ENCODE results near the gene COL5A1.

The COL5A1 gene

DNA sequence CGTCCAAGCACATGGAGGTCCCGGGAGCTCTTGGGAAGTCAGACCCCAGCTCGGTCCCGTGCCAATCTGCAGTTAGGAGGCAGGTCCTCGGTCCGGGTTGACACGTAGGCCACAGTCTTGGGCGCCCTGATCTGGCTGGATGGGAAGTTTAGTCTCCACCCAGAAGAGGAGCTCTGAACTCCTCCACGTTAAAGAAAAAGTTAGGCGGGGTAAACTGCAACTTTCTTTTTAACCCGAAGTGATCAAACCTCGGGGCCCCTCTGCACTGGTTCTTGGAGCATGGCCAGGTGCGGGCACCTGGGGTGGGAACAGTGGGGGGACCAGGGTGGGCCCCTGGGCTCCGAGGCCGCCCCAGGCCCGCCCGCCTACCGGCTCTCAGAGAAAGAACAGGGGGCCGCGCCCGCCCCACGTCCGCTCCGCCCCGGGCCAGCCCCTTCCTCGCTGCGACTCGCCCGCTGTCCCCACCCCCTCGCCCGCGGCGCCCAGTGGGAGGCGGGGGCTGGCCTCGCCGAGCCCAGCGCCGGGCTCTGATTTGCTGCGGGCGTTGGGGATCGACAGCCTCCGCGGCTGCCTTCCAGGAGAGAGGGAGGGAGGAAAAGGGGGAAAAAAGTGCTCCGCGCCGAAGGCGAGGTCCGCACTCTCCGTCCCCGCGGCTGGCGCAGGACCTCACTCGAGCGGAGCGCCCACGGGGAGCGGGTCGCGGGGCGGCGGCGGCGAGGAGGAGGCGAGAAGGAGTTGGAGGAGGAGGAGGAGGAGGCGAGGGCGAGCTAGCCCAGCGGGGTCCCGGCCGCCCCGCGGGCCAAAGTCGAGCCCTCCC, at the start of gene COL5A1:
Gene COL5A1, plus strand, starts transcription at position 631 of the 817 bp plus-strand sequence. CDS start 385 bp downstream, outside the sequence.
- DNase-seq: peak; percentile 5 to 6

DNA sequence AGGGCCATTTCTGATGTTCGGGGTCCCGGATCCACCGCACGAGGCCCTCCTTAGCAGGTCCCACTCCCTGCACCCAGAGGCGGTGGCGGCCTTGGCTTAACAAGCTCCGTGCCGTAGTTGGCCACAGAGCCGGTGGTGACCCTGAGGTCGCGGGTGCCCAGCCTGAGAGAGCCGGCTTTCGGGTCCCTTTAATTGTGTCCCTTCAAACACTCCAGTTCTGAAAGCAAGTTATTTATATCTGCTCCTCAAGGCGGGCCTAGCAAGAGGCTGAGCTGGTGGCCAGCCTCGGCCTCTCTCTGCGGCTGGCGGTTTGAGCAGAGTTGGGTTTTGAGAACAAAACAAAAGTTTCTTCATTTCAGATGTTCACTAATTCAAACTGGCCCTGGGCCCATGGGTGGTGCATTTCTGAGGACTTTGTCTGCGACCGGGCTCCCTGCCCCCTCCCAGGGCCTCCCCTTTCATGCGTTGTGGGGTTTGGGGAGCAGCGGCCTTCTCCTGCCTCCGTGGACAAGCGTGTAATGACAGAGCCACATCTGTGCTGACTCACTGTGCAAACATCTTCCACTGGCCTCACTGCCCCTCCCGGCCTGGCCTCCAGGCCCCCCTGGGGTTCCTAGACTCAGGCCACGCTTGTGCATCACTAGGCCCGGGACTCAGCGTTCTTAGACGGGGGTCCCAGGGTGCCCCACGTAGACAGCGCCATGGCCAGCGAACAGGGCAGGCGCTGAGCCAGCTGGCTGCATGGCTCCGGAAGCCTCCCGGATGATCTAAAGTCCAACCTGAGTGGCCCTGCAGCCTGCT, 49.4 kb upstream of the COL5A1 start:
- DNase-seq: no peak

DNA sequence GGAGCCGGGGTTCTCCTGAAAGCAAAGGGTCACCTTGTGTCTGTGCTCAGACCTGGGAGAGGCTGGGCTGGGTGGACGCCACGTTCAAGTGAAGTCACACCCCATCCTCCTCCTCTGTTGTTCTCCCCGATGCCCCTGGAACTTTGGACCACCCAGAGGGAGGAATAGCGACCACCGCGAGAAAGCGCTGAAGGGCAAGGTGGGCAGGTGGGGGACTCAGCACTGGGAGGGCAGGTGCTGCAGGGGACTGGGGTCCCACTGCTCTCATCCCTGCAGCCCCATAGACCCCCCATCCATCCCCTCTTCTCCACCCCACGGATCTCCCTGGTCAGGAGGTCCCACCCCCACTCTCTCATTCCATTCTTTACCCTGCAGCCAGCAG, 48.8 kb upstream of the COL5A1 start:
- DNase-seq: no peak

DNA sequence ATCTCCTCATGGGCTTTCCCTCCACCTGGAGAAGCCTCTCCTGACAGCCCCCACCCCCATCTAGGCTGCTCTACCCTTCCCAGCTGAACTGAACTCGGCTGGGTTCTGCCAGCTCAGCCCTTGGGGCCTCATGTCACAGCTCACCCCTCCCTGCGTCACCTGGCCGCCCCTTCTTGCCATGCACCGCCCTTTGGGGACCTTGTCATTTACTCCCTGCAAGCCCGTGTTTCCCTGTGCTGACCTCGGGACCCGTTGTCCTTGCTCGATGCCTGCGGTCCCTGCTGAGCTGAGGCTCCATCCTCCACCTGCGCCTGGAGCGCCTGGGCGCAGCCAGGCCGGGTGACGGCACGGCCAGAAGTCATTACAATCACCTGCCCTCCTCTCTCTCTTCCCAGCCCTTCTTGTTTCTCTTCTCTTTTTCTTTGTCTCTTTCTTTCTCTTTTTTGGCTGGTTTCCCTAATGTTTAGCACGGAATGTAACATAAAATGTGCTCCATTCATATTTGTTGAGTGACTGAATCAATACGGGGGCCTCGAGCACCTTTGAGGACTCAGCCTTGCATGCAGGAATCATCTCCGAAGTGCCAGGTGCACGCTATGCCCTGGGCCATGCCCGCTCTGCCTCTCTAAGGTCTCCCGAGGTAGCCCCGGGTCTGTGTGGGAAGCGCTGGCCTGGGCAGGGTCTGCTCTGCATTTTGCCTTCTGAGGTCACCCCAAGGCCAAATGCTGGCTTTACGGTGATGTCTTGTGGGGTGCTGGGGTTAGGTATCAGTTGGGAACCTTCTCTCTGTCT, 48.1 kb upstream of the COL5A1 start:
- no peak for DNase-seq

DNA sequence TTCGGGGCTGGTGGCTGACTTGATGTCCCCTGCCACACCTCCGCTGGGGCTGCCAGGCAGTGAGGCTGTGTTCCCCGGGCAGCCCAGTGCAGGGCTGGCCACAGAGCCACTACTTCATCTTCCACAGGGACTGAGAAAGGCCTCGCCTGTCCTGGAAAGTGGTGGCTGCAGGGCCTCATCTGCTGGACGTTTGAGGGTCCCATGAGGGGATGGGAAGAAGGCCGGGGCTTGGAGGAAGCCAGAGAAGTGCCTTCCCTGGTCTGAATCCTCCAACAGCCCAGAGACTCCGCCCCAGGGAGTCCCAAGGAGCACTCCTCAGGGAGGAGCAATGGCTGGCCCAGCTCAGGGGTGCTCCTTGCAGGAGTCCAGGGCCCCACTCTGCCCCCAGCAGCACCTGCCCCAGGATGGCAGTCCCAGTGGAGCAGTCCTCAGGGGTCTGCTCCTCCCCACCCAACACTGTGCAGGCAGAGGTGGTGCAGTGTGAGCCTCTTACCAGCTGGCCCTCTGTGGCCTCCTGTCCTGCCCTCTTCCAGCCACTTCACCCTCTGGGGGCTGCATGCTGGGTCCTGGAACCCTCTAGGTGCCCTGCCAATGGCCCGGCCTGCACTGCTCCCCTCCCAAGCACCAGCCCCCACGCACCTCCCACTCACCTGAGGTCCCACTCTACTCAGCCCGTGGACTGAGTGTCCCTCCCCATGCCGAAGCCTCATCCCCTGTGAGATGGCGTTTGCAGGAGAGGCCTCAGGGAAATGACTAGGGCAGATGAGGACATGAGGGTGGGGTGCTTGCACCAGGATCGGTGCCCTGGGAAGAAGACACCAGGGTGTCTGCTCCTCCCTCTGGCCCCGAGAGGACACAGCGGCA, 47.3 kb upstream of the COL5A1 start:
- no peak for DNase-seq

DNA sequence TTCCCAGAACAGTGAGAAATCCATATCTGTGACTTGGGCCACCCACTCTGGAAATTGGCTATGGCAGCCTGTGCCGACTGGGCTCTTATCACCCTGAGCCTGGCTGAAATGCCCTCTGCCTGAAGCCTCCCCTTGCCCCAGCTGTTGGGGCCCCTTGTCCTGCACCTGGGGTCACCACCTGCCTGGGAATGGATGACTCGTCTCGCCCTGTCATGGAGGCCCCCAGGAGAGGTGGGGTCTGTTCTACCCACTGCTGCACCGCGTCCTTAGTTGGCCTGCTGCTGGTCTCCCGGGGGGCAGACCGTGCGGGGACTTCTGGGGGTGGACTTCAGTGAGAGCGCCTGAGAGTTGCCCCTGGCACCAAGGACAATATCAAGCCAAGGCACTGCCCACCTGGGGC, 46.6 kb upstream of the COL5A1 start:
- DNase-seq: no peak

DNA sequence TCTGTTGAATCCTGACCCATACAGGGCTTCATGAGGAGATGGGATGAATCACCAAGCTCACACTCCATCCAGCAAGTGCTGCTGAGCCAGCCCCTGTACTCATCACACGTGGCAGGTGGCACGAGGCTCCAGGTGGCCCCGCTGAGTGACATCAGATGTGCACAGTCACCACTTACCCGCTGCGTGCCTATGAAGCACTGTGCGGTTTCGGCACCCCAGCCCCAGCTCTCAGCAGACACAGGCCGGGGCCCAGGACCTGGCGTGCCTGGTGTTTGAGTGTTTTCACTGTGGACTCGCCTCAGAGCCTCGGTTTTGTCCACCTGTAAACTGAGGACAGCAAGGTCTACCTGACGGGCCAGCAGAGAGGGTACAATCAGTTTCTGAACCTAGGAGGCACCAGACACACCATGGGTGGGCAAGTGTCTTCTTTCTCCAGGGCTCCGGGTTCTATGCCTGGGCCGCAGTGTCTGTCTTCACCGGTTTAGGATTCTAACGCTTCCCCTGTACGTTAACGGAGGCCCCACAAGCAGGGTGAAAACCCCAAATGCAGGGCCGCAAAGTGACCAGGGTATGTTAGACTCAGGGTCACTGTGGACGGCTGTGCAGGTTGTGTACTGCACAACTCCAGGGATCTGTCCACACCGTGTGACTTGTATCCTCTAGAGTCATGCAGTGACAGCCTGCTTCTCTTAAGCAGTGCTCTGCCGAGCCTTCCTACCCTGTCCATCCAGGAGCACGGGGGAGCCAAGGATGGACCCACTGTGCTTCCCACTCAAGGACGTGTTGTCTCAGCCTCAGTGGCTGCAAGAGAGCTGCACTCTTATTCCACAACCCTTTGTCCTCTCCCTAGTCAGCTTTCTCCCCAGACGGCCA, 44.3 kb upstream of the COL5A1 start:
- DNase-seq: no peak

DNA sequence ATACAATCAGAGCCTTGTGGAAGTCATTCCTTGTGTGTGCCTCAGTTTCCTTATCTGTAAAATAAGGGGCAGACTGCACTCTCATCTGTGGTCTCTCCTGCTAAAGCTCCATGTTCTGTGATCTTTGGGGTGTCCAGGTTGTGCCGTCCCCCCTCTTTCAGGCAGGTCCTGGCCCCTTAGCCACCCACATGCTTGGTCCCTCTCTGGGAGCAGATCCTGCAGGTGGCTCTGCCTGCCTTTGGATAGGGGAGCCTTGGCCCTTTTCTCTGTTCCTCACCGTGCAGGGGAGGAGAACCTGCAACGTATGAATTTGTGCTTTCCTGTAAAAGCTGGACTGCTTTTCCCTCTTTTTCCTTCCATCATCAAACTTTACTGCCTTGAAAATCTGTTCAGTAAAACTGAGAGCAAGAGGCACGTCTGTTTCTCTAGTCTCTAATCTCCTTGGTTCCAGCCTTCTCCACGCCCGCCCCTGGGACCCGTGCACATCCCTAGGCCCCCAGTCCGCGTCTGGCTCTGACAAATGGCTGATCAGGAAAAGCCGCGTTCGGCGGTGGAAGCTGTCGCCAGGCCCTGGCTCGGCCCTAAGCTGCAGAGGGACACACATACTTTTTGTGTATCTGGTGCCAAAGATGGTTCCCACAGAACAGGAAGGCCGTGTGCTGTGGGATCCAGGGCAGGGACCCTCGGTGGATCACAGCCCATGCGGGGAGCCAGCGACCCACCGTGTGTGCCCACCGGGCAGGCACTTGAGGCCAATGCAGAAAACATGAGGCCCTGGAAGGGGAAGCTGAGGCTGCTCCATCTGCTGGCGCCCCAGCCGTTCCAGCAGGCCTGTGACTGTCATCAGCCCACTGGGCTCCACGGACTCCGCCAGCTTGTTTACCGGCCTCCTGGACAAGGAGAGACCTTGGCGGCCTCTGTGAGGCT, 43.4 kb upstream of the COL5A1 start:
- DNase-seq: no peak

DNA sequence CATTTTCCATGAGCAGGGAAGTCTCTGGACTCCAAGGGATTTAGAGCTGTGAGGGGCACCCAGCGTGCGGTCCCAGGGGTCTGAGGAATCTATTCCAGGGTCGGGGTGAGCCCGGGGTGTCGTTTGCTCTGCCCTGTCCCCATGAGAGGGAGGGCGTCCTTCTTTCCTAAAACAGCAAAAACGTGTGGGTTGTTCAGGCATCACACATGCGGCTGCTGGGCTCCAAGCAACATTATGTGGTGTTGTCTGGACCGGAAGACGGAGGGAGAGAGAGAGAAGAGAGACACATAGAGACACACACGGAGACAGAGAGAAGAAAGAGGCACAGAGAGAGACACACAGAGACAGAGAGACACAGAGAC, 42.7 kb upstream of the COL5A1 start:
- DNase-seq: no peak

DNA sequence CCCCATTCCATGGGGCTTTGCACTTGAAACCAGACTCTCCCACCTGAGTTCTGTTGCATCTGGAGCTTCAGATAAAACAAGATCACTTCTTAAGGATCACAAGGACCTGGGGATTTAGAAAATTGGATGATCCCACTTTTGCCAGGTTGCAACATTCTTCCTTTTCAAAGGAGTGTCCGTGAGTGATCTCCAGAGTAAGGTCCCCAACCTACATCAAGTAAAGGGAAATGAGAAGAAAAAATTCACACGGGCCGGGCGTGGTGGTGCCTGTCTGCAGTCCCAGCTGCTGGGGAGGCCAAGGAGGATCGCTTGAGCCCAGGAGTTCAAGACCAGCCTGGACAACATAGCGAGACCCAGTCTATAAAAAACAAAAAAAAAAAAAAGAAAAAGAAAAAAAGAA, 41.2 kb upstream of the COL5A1 start:
- no peak for DNase-seq

DNA sequence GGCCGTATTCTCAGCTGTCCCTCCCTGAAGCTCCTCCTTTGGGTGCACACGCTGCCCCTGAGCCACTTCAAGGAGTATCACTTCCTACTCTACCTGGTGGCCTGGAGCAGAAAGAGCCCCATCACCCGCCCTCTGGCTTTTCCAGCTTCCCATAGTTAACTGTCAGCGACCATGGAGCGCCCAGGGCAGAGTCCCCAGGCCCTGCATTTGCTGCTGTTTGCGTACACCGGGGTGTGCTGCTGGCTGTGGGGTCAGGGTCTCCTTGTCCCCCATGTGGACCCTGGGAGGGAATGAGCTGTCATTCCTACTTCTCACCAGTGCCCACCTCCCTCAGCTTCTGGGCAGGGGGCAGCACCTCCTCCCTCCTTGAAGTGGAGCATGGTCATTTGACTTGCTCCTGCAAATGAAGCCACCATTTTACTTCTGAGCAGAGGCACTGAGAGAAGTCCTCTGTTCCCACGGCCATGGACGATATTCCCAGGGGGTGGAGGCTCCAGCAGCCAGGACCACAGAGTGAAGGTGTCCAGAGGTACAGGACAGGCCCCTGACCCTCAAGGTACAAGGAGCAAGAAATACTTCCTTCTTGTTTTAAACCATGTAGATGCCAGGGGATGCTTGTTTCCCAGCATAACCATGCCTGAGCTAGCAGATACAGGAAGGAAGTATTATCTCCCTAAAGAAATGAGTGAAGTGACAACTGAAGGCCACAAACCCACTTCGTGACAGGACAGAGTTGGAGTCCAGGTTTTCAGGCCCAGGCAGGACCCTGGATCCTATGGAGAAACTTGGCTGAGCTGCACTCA, 40.6 kb upstream of the COL5A1 start:
- no peak for DNase-seq

DNA sequence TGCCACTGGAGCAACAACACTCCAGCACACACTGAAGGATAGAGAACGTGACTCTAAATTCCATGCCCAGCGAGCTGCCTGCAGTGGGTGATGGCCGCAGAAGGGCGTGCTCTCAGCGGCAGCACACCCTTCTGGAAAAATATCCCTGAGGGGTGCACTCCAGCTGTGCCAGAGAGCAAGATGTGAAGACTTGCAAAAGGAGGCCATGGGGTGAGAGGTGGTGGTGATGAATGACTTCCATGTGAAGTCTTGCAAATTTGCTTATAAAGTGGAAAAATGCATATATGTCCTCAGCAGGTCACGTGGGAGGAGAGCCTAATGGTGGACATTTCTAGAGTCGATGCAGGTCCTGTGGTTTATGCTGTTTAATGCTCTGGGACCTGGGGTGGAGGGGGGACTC, 39.8 kb upstream of the COL5A1 start:
- no peak for DNase-seq

DNA sequence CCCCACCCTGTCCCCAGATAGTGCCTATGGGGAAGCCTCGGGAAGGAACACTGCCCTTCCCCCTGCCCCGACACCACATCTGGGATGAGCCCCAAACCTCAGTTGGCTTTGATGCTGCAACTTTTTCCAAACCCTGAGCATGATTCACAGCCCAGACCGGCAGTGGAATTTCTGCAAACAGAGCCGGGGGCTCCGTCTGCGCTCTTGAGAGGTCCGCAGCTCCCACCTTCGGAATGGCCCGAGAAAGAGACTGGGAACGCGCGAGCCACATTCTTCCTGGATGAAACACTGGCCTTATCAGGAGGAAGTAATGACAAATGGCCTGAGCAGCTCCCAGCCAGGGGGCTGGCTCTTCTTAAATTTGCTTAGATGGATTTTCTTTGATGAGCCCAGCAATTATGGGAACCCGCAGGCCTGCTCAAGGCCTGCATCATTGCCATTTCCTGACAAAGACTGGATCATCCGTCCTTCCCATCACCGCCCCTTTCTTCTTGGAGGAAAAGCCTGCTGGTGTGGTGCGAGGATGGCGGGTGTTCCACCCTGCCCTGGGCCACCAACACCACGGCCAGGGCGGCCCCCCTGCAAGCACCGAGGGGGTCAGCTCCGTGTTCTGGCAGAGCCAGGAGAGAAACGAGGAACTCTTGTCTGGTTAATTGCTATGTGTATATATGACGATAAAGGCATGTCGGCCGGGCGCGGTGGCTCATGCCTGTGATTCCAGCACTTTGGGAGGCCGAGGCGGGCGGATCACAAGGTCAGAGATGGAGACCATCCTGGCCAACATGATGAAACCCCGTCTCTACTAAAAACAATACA, 38.8 kb upstream of the COL5A1 start:
- DNase-seq: no peak

DNA sequence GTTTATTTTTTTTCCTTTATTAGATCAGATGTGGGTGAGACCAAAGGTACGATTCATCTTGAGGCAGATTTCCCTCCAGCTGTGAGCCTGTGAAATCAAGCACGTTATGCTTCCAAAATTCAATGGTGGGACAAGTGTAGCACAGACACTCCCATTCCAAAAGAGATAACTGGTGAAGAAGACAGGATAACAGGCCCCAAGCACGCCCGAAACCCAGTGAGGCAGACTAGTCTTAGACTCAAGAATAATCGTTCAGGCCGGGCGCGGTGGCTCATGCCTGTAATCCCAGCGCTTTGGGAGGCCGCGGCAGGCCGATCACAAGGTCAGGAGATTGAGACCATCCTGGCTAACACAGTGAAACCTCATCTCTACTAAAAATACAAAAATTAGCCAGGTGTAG, 36.8 kb upstream of the COL5A1 start:
- no peak for DNase-seq

DNA sequence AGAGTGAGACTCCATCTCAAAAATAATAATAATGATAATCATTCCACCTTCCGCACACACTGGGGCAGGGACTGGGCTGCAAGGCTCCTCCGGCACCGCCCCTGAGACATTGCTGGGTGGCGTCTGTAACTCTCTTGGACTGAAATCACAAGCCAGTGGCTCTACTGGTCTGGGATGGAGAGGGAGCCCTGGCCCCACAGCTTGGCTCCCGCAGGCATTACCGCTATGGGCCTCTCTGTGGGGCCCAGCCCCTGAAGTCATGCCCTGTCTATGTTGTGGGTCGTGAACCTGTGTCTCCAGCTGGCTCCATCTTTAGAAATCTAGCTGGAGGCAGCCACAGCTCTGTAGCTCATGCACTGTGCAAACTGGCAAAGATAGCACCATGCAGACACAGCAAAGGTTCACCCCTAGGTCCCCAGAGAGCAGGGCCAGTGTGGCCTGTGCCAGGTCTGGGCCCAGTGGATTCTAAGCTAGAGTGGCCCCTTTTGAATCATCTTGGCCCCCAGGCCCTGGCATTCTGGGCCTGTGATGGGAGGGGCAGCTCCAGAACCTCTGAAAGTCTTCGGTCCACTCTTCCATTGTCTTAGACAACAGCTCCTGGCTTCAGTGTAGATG, 36.1 kb upstream of the COL5A1 start:
- no peak for DNase-seq

DNA sequence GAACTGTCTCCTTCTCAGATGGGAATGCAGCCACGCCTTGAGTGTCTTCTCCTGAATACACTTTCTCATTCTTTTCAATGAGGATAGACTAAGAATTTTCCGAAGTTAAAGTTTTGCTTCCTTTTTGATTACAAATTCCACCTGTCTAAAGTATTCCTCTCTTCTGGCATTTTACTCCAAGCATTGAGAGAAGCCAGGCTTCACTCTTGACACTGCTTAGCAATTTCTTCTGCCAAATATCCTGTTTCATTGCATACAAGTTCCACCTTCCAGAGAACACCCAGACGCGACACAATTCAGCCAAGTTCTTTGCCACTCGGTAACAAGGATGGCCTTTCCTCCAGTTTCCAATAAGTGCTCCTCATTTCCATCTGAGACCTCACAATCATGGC, 35.6 kb upstream of the COL5A1 start:
- DNase-seq: no peak

DNA sequence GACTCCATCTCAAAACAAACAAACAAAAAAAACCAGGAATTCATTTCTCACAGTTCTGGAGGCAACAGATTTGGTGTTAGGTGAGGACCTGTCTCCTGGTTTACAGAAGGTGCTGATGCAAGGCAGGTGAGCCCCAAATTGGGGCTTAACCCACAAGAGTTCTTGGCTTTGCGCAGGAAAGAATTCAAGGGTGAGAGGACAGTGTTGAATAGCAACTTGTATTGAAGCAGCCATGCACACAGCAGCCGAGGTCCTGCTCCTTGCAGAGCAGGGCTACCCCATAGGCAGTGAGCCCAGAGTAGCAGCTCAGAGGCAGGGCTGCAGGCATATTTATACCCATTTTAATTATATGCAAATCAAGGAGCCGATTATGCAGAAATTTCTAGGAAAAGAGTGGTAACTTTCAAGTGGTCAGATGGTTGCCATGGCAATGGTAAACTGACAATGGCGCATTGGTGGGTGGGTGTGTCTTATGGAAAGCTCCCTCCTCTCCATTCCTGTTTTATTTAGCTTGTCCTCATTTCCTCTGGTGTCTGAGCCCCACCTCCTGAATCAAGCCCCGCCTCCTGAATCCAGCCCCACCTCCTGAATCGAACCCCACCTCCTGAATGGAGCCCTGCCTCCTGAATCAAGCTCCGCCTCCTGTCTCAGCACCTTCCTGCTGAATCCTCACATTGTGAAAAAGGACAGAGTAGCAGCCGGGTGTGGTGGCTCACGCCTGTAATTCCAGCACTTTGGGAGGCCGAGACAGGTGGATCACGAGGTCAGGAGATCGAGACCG, 34.5 kb upstream of the COL5A1 start:
- DNase-seq: no peak

Measured in NCI-H2081 (cell line).